AG04450 (cell line): ENCODE results near the gene ACYP2. TPM values are rescaled to one million over a fixed set of nuclear protein-coding genes. Genes with fewer than 3 reads are reported as not detected.

Experiments
- CTCF ChIA-PET: fragments of 300-600, 350-600 bp; formaldehyde crosslinking; extraction: SDS; loops from one replicate; lab custom pipeline; 2022; ENCODE audit warnings: antibody characterized with exemption, inconsistent platforms; lab: Charles Lee
- POLR2A ChIA-PET: fragments of 350-600 bp; formaldehyde crosslinking; extraction: SDS; loops from one replicate; lab custom pipeline; 2021; ENCODE audit warnings: antibody characterized with exemption, inconsistent platforms; lab: Yijun Ruan, JAX
- DNase-seq: peaks from one replicate; pipeline ENCODE4 v3.0.0-alpha.2; 2011; ENCODE audit warnings: low read depth, low spot score
- H3K27ac ChIP-seq: one replicate; pipeline ENCODE4 v1.5.1; 2012; ENCODE audit warnings: low read depth, low read length, control low read depth
- H3K27me3 ChIP-seq: one replicate; pipeline ENCODE4 v1.6.0; 2012; ENCODE audit warnings: low read length; ENCODE audit not compliant: control insufficient read depth, insufficient read depth
- H3K4me3 ChIP-seq: 2 replicates; pipeline ENCODE4 v1.5.1; 2011; ENCODE audit warnings: mild to moderate bottlenecking, low read depth, low read length, control low read depth
- H3K9me3 ChIP-seq: 2 replicates; pipeline ENCODE4 v1.5.1; 2012; ENCODE audit warnings: low read length; ENCODE audit not compliant: control insufficient read depth, insufficient read depth
- CTCF ChIP-seq: IDR thresholded peaks from 2 replicates; pipeline ENCODE4 v1.5.1; 2011; ENCODE audit warnings: low read depth, low read length, control low read depth, inconsistent platforms
- polyA plus RNA-seq: library from polyadenylated mRNA; depleted of rRNA; stranded (reverse); fragments of >200 nt; gene quantifications from 2 replicates; pipeline ENCODE4 v1.2.3, GENCODE V29; 2011

The ACYP2 gene
- polyA plus RNA-seq, 1 experiment: 8.1 TPM

- Histone ChIP-seq H3K9me3 (no peaks in the 10 kb centered on the region), H3K27me3 (no peaks in the 10 kb centered on the region), H3K4me3 (no peak overlapping the region), H3K27ac (no peak overlapping the region)
- no peak for DNase-seq
- ChIA-PET POLR2A (no interaction called here), CTCF (no interaction called here)
- no peak for TF ChIP-seq CTCF
These were observed 183.1 kb downstream of the ACYP2 start for GRCh38 chr2:54298514-54298913.

- Histone ChIP-seq H3K9me3 (no peaks in the 10 kb centered on the region), H3K27ac (no peak overlapping the region), H3K4me3 (no peak overlapping the region), H3K27me3 (no peaks in the 10 kb centered on the region)
- no peak for DNase-seq
- no peak for TF ChIP-seq CTCF
- ChIA-PET CTCF (no interaction called here), POLR2A (no interaction called here)
These were observed 188.2 kb downstream of the ACYP2 start for GRCh38 chr2:54303631-54304030.

- CTCF ChIA-PET: no interaction called here
- TF ChIP-seq CTCF: no peak
- no peak overlapping the region for H3K27ac ChIP-seq
These were observed 191.1 kb downstream of the ACYP2 start for GRCh38 chr2:54306556-54306955.

GRCh38 chr2:54308186-54308585, 192.8 kb downstream of the ACYP2 start:
- POLR2A ChIA-PET: interaction anchor here (0.6 kb wide), 1 partner anchor 19 kb away, joined by 6 read pairs; no protein-coding TSS in a partner anchor
- H3K27ac ChIP-seq: no peak overlapping the region
- CTCF ChIA-PET: interaction anchor here (0.5 kb wide), 1 partner anchor 100 kb away, joined by 4 read pairs; no protein-coding TSS in a partner anchor

More at GRCh38 chr2:54306556-54306955, 191.1 kb downstream of the ACYP2 start:
- H3K9me3 ChIP-seq: no peaks in the 10 kb centered on the region
- DNase-seq: no peak
- H3K27me3 ChIP-seq: no peaks in the 10 kb centered on the region
- POLR2A ChIA-PET: no interaction called here
- H3K4me3 ChIP-seq: no peak overlapping the region

GRCh38 chr2:54308782-54309181, 193.4 kb downstream of the ACYP2 start:
- Histone ChIP-seq H3K9me3 (no peaks in the 10 kb centered on the region), H3K27ac (no peak overlapping the region), H3K27me3 (no peaks in the 10 kb centered on the region), H3K4me3 (no peak overlapping the region)
- TF ChIP-seq CTCF: no peak
- POLR2A ChIA-PET: no interaction called here
- CTCF ChIA-PET: no interaction called here
- no peak for DNase-seq

More at GRCh38 chr2:54308186-54308585, 192.8 kb downstream of the ACYP2 start:
- H3K4me3 ChIP-seq: no peak overlapping the region
- H3K9me3 ChIP-seq: no peaks in the 10 kb centered on the region
- TF ChIP-seq CTCF: no peak
- DNase-seq: no peak
- H3K27me3 ChIP-seq: no peaks in the 10 kb centered on the region
